Muscle layer of colon (tissue), 2 donors: ENCODE data around the gene MAMSTR.

ENCODE experiments used
- H3K27ac ChIP-seq: one replicate; pipeline ENCODE4 v1.7.0; 2013; ENCODE audit warnings: low read depth, mild to moderate bottlenecking, low read length, moderate library complexity
- H3K27me3 ChIP-seq, 2 donors: one replicate each; pipeline ENCODE4 v1.7.0; 2013; ENCODE audit warnings: low read length in 2 of 2, mild to moderate bottlenecking in 2 of 2; ENCODE audit not compliant: insufficient read depth in 2 of 2, control insufficient read depth in 1 of 2
- H3K36me3 ChIP-seq: one replicate; pipeline ENCODE4 v1.7.0; 2013; ENCODE audit warnings: mild to moderate bottlenecking, low read length; ENCODE audit not compliant: insufficient read depth
- H3K4me1 ChIP-seq: one replicate; pipeline ENCODE4 v1.7.0; 2013; ENCODE audit warnings: mild to moderate bottlenecking, low read length; ENCODE audit not compliant: insufficient read depth
- H3K4me3 ChIP-seq, 2 donors: one replicate each; pipeline ENCODE4 v1.7.0; 2013; ENCODE audit warnings: low read length in 2 of 2, low read depth in 1 of 2, mild to moderate bottlenecking in 1 of 2, moderate library complexity in 1 of 2
- H3K9ac ChIP-seq: one replicate; pipeline ENCODE4 v1.7.0; 2013; ENCODE audit warnings: low read length
- H3K9me3 ChIP-seq: one replicate; pipeline ENCODE4 v1.7.0; 2013; ENCODE audit warnings: mild to moderate bottlenecking, low read length
- donor health status: abdominal sarcoma.
- donor health status: Adenocarcinoma of cecum.

The MAMSTR gene

GRCh38 chr19:48714759-48715675 is 4.5 kb downstream of the MAMSTR start:
- Histone ChIP-seq H3K9me3 (no peaks in the 10 kb centered on the region), H3K27ac (peak overlapping the region; percentile 81), H3K4me1 (peaks cover 36% of the 10 kb centered on the region), H3K9ac (peak overlapping the region; percentile 87), H3K4me3 (peak overlapping the region; percentile 66 to 68), H3K36me3 (no peaks in the 10 kb centered on the region), H3K27me3 (no peaks in the 10 kb centered on the region)

- Histone ChIP-seq H3K27me3 (no peaks in the 10 kb centered on the region), H3K27ac (peak overlapping the region; percentile 91), H3K4me3 (peak overlapping the region; percentile 66 to 68), H3K9ac (peak overlapping the region; percentile 87), H3K4me1 (peaks cover 36% of the 10 kb centered on the region), H3K36me3 (no peaks in the 10 kb centered on the region), H3K9me3 (no peaks in the 10 kb centered on the region)
Measured at GRCh38 chr19:48713864-48714755, 5.4 kb downstream of the MAMSTR start.

- Histone ChIP-seq H3K4me1 (peaks cover 36% of the 10 kb centered on the region), H3K9ac (no peak overlapping the region), H3K4me3 (peak overlapping the region; percentile 58 to 67), H3K27ac (peak overlapping the region; percentile 91), H3K36me3 (no peaks in the 10 kb centered on the region), H3K27me3 (no peaks in the 10 kb centered on the region), H3K9me3 (no peaks in the 10 kb centered on the region)
Measured at GRCh38 chr19:48713041-48713863, 6.3 kb downstream of the MAMSTR start.

- no peak overlapping the region for H3K9ac ChIP-seq
- no peak overlapping the region for H3K4me3 ChIP-seq
- no peaks in the 10 kb centered on the region for H3K36me3 ChIP-seq
- H3K27ac ChIP-seq, result no peak overlapping the region
- H3K4me1 ChIP-seq, result peaks cover 25% of the 10 kb centered on the region
- no peaks in the 10 kb centered on the region for H3K27me3 ChIP-seq
- H3K9me3 ChIP-seq, result no peaks in the 10 kb centered on the region
Measured at GRCh38 chr19:48711106-48711662, 8.3 kb downstream of the MAMSTR start.

- Histone ChIP-seq H3K27me3 (no peaks in the 10 kb centered on the region), H3K36me3 (peaks cover 3% of the 10 kb centered on the region), H3K27ac (no peak overlapping the region), H3K9me3 (no peaks in the 10 kb centered on the region), H3K4me3 (no peak overlapping the region), H3K9ac (no peak overlapping the region), H3K4me1 (peaks cover 8% of the 10 kb centered on the region)
Measured at GRCh38 chr19:48708471-48708870, 11.1 kb downstream of the MAMSTR start.

- Histone ChIP-seq H3K4me1 (no peaks in the 10 kb centered on the region), H3K27ac (no peak overlapping the region), H3K36me3 (peaks cover 5% of the 10 kb centered on the region), H3K9me3 (no peaks in the 10 kb centered on the region), H3K9ac (no peak overlapping the region), H3K4me3 (no peak overlapping the region), H3K27me3 (no peaks in the 10 kb centered on the region)
Measured at GRCh38 chr19:48705431-48705830, 14.1 kb downstream of the MAMSTR start.

- H3K4me3 ChIP-seq, result no peak overlapping the region
- H3K36me3 ChIP-seq, result peaks cover 5% of the 10 kb centered on the region
- no peaks in the 10 kb centered on the region for H3K9me3 ChIP-seq
- H3K27me3 ChIP-seq, result no peaks in the 10 kb centered on the region
- no peak overlapping the region for H3K27ac ChIP-seq
- H3K9ac ChIP-seq, result no peak overlapping the region
- no peaks in the 10 kb centered on the region for H3K4me1 ChIP-seq
Measured at GRCh38 chr19:48703316-48703715, 16.2 kb downstream of the MAMSTR start.

- Histone ChIP-seq H3K9ac (no peak overlapping the region), H3K27ac (no peak overlapping the region), H3K4me1 (no peaks in the 10 kb centered on the region), H3K36me3 (peaks cover 5% of the 10 kb centered on the region), H3K27me3 (no peaks in the 10 kb centered on the region), H3K4me3 (no peak overlapping the region), H3K9me3 (no peaks in the 10 kb centered on the region)
Measured at GRCh38 chr19:48702701-48703100, 16.8 kb downstream of the MAMSTR start.

- Histone ChIP-seq H3K27me3 (peaks cover 0 to 9% of the 10 kb centered on the region in 2 donors), H3K36me3 (no peaks in the 10 kb centered on the region), H3K9me3 (no peaks in the 10 kb centered on the region), H3K4me3 (no peak overlapping the region), H3K4me1 (no peaks in the 10 kb centered on the region), H3K27ac (no peak overlapping the region), H3K9ac (no peak overlapping the region)
Measured at GRCh38 chr19:48698046-48698445, 21.5 kb downstream of the MAMSTR start.

- H3K36me3 ChIP-seq, result no peaks in the 10 kb centered on the region
- H3K9me3 ChIP-seq, result no peaks in the 10 kb centered on the region
- H3K9ac ChIP-seq, result no peak overlapping the region
- H3K4me1 ChIP-seq, result no peaks in the 10 kb centered on the region
- H3K27me3 ChIP-seq, result peaks cover 0 to 9% of the 10 kb centered on the region in 2 donors
- no peak overlapping the region for H3K4me3 ChIP-seq
- H3K27ac ChIP-seq, result no peak overlapping the region
Measured at GRCh38 chr19:48696353-48697010, 23.0 kb downstream of the MAMSTR start.
